Lung (tissue), 12 donors: ENCODE results near the gene SUSD4. TPM values are rescaled to one million over a fixed set of nuclear protein-coding genes. Genes with fewer than 3 reads are reported as not detected.

ENCODE experiments used
- ATAC-seq: fragments of 200-7000 bp; cut with Tn5 transposase; one replicate; pipeline ENCODE4 v1.9.1; 2020; ENCODE audit warnings: moderate number of reproducible peaks; ENCODE audit not compliant: insufficient read depth, low FRiP score
- DNase-seq, 3 donors: peaks; one replicate each; pipeline ENCODE4 v3.0.0-alpha.2; 2013 to 2017
- H3K27ac ChIP-seq, 2 donors: one replicate each; pipeline ENCODE4 v1.5.1; 2013; ENCODE audit warnings: mild to moderate bottlenecking in 2 of 2, moderate library complexity in 2 of 2, control low read depth in 1 of 2, inconsistent platforms in 1 of 2, low read depth in 1 of 2, low read length in 1 of 2
- H3K27me3 ChIP-seq, 3 donors: one replicate each; pipeline ENCODE4 v1.5.1; 2013; ENCODE audit warnings: low read length in 2 of 3; ENCODE audit not compliant: control insufficient read depth in 3 of 3, insufficient read depth in 3 of 3
- H3K36me3 ChIP-seq, 4 donors: one replicate each; pipeline ENCODE4 v1.5.1; 2013; ENCODE audit warnings: low read length in 4 of 4, mild to moderate bottlenecking in 1 of 4, moderate library complexity in 1 of 4; ENCODE audit not compliant: control insufficient read depth in 4 of 4, insufficient read depth in 4 of 4
- H3K4me1 ChIP-seq, 5 donors: one replicate each; pipeline ENCODE4 v1.5.1; 2013; ENCODE audit warnings: low read length in 5 of 5, mild to moderate bottlenecking in 2 of 5, moderate library complexity in 1 of 5; ENCODE audit not compliant: control insufficient read depth in 5 of 5, insufficient read depth in 5 of 5
- H3K4me3 ChIP-seq: one replicate; pipeline ENCODE4 v1.5.1; 2013; ENCODE audit warnings: mild to moderate bottlenecking, control low read depth, moderate library complexity
- H3K9ac ChIP-seq, 2 donors: one replicate each; pipeline ENCODE4 v1.5.1; 2013; ENCODE audit warnings: low read length in 2 of 2, control low read depth in 1 of 2; ENCODE audit not compliant: insufficient read depth in 1 of 2
- H3K9me3 ChIP-seq, 4 donors: one replicate each; pipeline ENCODE4 v1.5.1; 2013; ENCODE audit warnings: low read length in 3 of 4, mild to moderate bottlenecking in 1 of 4, moderate library complexity in 1 of 4; ENCODE audit not compliant: control insufficient read depth in 4 of 4, insufficient read depth in 3 of 4
- WGBS, 2 donors: extraction: QIAGEN DNeasy Blood & Tissue Kit; methylation state at CpG; one replicate each; pipeline ENCODE4 v1.1.7; 2013; 5-methylcytosine and 5-hydroxymethylcytosine counted together
- polyA plus RNA-seq, 2 donors: library from polyadenylated mRNA; stranded (reverse); fragments of 200-250 nt; gene quantifications; one replicate each; pipeline ENCODE4 v1.2.1, GENCODE V29; 2013
- total RNA-seq, 2 donors: library from RNA; depleted of rRNA in 1 of 2; stranded (reverse); fragments of >200 nt in 1 of 2; gene quantifications; one replicate each; pipeline ENCODE4 v1.2.1, GENCODE V29; 2014 to 2021
- TF ChIP-seq, protein P1 (sequence below): IDR thresholded peaks from 2 replicates; pipeline ENCODE4 v1.5.1; 2012; ENCODE audit warnings: mild to moderate bottlenecking; ENCODE audit errors: control extremely low read depth, extremely low read depth
- donor health status: control.
- donor health status: control.
- donor health status: Bipolar disorder and iron deficiency.
- donor health status: healthy.
- donor health status: DM: yes; HTN: yes; CAD: no.

Gene SUSD4
- total and polyA plus RNA-seq, 4 donors = 2.8 to 17.0 (median 4.9) TPM

DNA sequence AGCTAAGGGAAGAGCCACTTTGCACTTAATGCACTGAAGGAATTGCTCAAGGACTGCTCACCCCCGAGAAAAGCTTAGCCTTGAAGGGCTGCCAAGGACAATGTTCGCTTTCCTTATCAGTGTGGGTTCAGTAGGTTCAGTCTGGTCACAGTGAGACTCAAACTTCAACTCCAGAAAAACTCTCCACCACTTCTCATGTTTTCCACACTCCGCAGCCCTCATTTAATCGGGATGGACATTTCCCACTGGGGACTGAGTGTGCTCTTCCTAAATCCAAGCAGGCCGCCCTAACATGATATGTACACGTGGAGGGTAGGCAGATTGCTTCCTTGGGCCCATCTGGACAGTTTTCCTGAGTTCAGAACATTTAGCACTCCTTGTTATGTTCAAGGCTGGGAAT lies 19.5 kb downstream of the SUSD4 start:
- whole genome bisulfite sequencing, 2 donors = 64 to 76% methylated on average over 6 of the region's 6 CpGs
- Histone ChIP-seq H3K4me3 (no peak overlapping the region), H3K4me1 (peaks cover 0 to 15% (median 0%) of the 10 kb centered on the region in 5 donors), H3K27me3 (no peaks in the 10 kb centered on the region), H3K27ac (no peak overlapping the region), H3K9me3 (no peaks in the 10 kb centered on the region), H3K9ac (no peak overlapping the region), H3K36me3 (no peaks in the 10 kb centered on the region)
- TF ChIP-seq, protein P1, sequence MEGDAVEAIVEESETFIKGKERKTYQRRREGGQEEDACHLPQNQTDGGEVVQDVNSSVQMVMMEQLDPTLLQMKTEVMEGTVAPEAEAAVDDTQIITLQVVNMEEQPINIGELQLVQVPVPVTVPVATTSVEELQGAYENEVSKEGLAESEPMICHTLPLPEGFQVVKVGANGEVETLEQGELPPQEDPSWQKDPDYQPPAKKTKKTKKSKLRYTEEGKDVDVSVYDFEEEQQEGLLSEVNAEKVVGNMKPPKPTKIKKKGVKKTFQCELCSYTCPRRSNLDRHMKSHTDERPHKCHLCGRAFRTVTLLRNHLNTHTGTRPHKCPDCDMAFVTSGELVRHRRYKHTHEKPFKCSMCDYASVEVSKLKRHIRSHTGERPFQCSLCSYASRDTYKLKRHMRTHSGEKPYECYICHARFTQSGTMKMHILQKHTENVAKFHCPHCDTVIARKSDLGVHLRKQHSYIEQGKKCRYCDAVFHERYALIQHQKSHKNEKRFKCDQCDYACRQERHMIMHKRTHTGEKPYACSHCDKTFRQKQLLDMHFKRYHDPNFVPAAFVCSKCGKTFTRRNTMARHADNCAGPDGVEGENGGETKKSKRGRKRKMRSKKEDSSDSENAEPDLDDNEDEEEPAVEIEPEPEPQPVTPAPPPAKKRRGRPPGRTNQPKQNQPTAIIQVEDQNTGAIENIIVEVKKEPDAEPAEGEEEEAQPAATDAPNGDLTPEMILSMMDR = no peak
- DNase-seq (peak in 1 of 3 donors; percentile 43), ATAC-seq (no peak)

- TF ChIP-seq, protein P1 = no peak
- no peak overlapping the region for H3K27ac ChIP-seq
- no peak overlapping the region for H3K4me3 ChIP-seq
- no peaks in the 10 kb centered on the region for H3K27me3 ChIP-seq
- H3K9me3 ChIP-seq = no peaks in the 10 kb centered on the region
- H3K36me3 ChIP-seq = no peaks in the 10 kb centered on the region
- DNase-seq = no peak
- WGBS, 2 donors = 32 to 38% methylated on average over 3 of the region's 3 CpGs
- peaks cover 0 to 15% (median 0%) of the 10 kb centered on the region in 5 donors for H3K4me1 ChIP-seq
- no peak for ATAC-seq
- no peak overlapping the region for H3K9ac ChIP-seq
Observed at GRCh38 chr1:223343692-223344091, 20.3 kb downstream of the SUSD4 start.

- no peaks in the 10 kb centered on the region for H3K36me3 ChIP-seq
- H3K4me3 ChIP-seq = no peak overlapping the region
- 33 to 62% methylated on average over 7 of the region's 7 CpGs for WGBS, 2 donors
- ATAC-seq (no peak), DNase-seq (peak; percentile 41 to 69 (median 44))
- no peaks in the 10 kb centered on the region for H3K9me3 ChIP-seq
- H3K27ac ChIP-seq = no peak overlapping the region
- H3K4me1 ChIP-seq = peaks cover 0 to 15% (median 0%) of the 10 kb centered on the region in 5 donors
- TF ChIP-seq, protein P1 = no peak
- H3K9ac ChIP-seq = no peak overlapping the region
- H3K27me3 ChIP-seq = no peaks in the 10 kb centered on the region
Observed at GRCh38 chr1:223341121-223341520, 22.9 kb downstream of the SUSD4 start.

GRCh38 chr1:223340637-223341036 lies 23.3 kb downstream of the SUSD4 start:
- WGBS, 2 donors = 79 to 91% methylated on average over 3 of the region's 3 CpGs
- ATAC-seq (no peak), DNase-seq (no peak)
- peaks cover 0 to 15% (median 0%) of the 10 kb centered on the region in 5 donors for H3K4me1 ChIP-seq
- H3K9me3 ChIP-seq = no peaks in the 10 kb centered on the region
- H3K27ac ChIP-seq = no peak overlapping the region
- no peaks in the 10 kb centered on the region for H3K36me3 ChIP-seq
- no peak overlapping the region for H3K4me3 ChIP-seq
- TF ChIP-seq, protein P1 = no peak
- H3K9ac ChIP-seq = no peak overlapping the region
- H3K27me3 ChIP-seq = no peaks in the 10 kb centered on the region
